Measurements from ENCODE around the gene FLT1. TPM values are rescaled to one million over a fixed set of nuclear protein-coding genes. Genes with fewer than 3 reads are reported as not detected.

Gene FLT1
- total and polyA plus RNA-seq, 2 experiments from 2014 or later = 7.5 to 14.8 TPM

DNA sequence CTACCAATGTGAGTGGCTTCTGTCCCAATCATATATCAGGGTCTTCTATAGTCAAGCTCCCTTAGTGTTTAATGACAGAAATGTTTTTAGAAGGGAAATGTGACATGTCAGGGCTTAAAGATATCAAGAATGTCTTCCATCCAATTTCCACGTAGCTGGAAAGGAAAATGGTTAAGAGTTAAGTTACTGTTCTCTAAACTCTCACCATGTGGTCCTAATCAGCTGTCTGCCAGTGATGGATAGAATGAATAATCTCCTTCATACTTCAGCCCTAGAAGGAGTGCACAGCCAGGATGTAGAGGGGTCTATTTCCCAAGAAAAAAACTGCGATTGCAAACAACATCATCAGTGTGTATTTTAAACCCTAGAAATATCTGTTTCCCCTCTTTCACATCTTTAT is 36.3 kb downstream of the FLT1 start:
- no peaks in the 10 kb centered on the region for H3K36me3 ChIP-seq
- no peak overlapping the region for H3K27ac ChIP-seq
- no peaks in the 10 kb centered on the region for H3K9me3 ChIP-seq (ENCODE audit: low read depth)
- no peaks in the 10 kb centered on the region for H3K4me1 ChIP-seq (ENCODE audit: low read depth)
- DNase-seq (ENCODE audit: low read depth in 1 of 2, low spot score in 1 of 2) = no peak
- no peak overlapping the region for H3K4me3 ChIP-seq
- no peaks in the 10 kb centered on the region for H3K27me3 ChIP-seq
- TF ChIP-seq, protein P1, sequence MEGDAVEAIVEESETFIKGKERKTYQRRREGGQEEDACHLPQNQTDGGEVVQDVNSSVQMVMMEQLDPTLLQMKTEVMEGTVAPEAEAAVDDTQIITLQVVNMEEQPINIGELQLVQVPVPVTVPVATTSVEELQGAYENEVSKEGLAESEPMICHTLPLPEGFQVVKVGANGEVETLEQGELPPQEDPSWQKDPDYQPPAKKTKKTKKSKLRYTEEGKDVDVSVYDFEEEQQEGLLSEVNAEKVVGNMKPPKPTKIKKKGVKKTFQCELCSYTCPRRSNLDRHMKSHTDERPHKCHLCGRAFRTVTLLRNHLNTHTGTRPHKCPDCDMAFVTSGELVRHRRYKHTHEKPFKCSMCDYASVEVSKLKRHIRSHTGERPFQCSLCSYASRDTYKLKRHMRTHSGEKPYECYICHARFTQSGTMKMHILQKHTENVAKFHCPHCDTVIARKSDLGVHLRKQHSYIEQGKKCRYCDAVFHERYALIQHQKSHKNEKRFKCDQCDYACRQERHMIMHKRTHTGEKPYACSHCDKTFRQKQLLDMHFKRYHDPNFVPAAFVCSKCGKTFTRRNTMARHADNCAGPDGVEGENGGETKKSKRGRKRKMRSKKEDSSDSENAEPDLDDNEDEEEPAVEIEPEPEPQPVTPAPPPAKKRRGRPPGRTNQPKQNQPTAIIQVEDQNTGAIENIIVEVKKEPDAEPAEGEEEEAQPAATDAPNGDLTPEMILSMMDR (IDR thresholded peaks at IDR 0.05; ENCODE audit: low read depth, low read length) = no peak

DNA sequence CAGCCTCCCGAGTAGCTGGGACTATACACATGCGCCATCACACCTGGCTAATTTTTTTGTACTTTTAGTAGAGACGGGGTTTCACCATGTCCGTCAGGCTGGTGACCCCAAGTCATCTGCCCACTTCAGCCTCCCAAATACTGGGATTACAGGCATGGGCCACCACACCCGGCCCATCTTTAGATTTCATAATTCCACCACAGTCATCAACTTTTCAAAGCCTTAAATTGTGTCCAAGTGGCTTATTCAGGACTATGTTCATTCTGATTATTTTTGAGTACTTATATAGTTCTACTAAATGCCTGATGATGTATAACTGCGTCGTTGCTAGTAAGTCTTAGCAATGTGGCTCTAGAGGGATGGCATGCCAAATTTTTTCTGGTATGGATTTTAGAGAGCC is 36.9 kb downstream of the FLT1 start:
- H3K4me3 ChIP-seq = no peak overlapping the region
- H3K4me1 ChIP-seq (ENCODE audit: low read depth) = no peaks in the 10 kb centered on the region
- no peaks in the 10 kb centered on the region for H3K9me3 ChIP-seq (ENCODE audit: low read depth)
- TF ChIP-seq, protein P1 (IDR thresholded peaks at IDR 0.05; ENCODE audit: low read depth, low read length) = no peak
- no peak overlapping the region for H3K27ac ChIP-seq
- H3K36me3 ChIP-seq = no peaks in the 10 kb centered on the region
- no peak for DNase-seq (ENCODE audit: low read depth in 1 of 2, low spot score in 1 of 2)
- no peaks in the 10 kb centered on the region for H3K27me3 ChIP-seq

DNA sequence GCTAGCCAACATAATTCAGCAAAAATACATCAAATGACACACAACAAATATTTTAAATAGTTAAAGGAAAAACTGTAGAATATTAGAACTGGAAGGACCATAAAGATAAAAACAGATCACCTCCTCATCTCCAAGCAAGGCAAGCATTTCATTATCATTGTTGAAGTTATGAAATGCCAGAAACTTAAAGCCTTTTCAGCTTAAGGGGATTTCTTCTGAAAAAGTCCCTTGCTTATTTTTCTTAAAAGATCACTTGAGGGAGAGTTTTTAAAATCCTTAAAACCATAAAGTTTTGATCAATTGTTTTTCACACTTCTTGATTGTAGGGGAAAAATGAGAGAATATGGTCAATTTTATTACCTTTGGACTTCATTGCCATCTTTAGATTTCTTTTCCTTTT is 37.4 kb downstream of the FLT1 start:
- Histone ChIP-seq H3K27me3 (no peaks in the 10 kb centered on the region), H3K27ac (no peak overlapping the region), H3K9me3 (ENCODE audit: low read depth) (no peaks in the 10 kb centered on the region), H3K4me3 (no peak overlapping the region), H3K4me1 (ENCODE audit: low read depth) (no peaks in the 10 kb centered on the region), H3K36me3 (no peaks in the 10 kb centered on the region)
- no peak for DNase-seq (ENCODE audit: low read depth in 1 of 2, low spot score in 1 of 2)
- TF ChIP-seq, protein P1 (IDR thresholded peaks at IDR 0.05; ENCODE audit: low read depth, low read length) = no peak

DNA sequence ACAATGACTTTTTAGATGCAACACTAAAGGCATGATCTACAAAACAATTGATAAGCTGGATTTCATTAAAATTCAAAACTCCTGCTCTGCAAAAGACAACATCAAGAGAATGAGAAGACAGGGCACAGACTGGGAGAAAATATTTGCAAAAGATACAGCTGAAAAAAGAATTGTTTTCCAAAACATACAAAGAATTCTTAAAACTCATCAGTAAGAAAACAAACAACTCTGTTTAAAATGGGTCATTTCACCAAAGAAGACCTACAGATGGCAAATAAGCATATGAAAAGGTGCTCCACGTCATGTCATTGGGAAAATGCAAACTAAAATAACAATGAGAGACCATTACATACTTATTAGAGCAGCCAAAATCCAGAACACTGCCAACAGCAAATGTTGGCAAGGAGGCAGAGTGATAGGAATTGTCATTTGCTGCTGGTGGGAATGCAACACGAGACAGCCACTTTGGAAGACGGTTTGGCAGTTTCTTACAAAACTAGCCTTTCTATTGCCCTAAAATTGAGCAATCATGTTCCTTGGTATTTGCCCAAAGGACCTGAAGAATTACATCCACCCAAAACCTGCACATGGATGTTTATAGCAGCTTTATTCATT is 39.2 kb downstream of the FLT1 start:
- TF ChIP-seq, protein P1 (IDR thresholded peaks at IDR 0.05; ENCODE audit: low read depth, low read length) = no peak
- no peaks in the 10 kb centered on the region for H3K36me3 ChIP-seq
- H3K27me3 ChIP-seq = no peaks in the 10 kb centered on the region
- no peak for DNase-seq (ENCODE audit: low read depth in 1 of 2, low spot score in 1 of 2)
- H3K9me3 ChIP-seq (ENCODE audit: low read depth) = no peaks in the 10 kb centered on the region
- no peak overlapping the region for H3K27ac ChIP-seq
- no peaks in the 10 kb centered on the region for H3K4me1 ChIP-seq (ENCODE audit: low read depth)
- H3K4me3 ChIP-seq = no peak overlapping the region

DNA sequence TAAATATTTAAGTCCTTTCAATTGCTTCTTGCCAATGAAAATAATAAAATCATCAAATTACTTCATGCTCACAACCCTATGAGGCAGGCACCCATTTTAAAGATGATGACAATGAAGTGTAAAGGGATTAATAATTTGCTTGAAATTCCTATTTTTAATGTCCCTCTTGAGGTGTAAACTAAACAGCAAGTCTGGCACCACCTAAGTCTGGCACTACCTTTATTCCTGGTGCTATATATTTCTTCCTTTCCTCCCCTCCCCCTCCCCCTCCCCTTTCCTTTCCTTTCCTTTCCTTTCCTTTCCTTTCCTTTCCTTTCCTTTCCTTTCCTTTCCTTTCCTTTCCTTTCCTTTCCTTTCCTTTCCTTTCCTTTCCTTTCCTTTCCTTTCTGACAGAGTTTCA is 42.2 kb downstream of the FLT1 start:
- no peaks in the 10 kb centered on the region for H3K36me3 ChIP-seq

More for the DNA sequence above, 42.2 kb downstream of the FLT1 start:
- DNase-seq (ENCODE audit: low read depth in 1 of 2, low spot score in 1 of 2) = no peak
- TF ChIP-seq, protein P1 (IDR thresholded peaks at IDR 0.05; ENCODE audit: low read depth, low read length) = no peak
- no peaks in the 10 kb centered on the region for H3K9me3 ChIP-seq (ENCODE audit: low read depth)
- H3K4me3 ChIP-seq = no peak overlapping the region
- H3K4me1 ChIP-seq (ENCODE audit: low read depth) = no peaks in the 10 kb centered on the region
- no peak overlapping the region for H3K27ac ChIP-seq
- H3K27me3 ChIP-seq = no peaks in the 10 kb centered on the region

Measured in cardiac muscle cell (in vitro differentiated cells and primary cell).